HuH-7 (cell line): ENCODE results near the gene KAZN.
"Not testable (repeated sequence)": the region's sequence is repeated elsewhere in the genome, so short reads cannot be mapped to it uniquely, and the experiment has no call there.

Source experiments
- DNase-seq: peaks from one replicate; pipeline ENCODE4 v3.0.0; 2011; ENCODE audit warnings: low spot score

The KAZN gene

GRCh38 chr1:14956579-14957195 lies 358.2 kb downstream of the KAZN start:
- no peak for DNase-seq

- no peak for DNase-seq
Observed at GRCh38 chr1:14957375-14958098, 359.1 kb downstream of the KAZN start.

- no peak for DNase-seq
Observed at GRCh38 chr1:14958249-14959058, 360.0 kb downstream of the KAZN start.

- DNase-seq: no peak
Observed at GRCh38 chr1:14959059-14959694, 360.7 kb downstream of the KAZN start.

- no peak for DNase-seq
Observed at GRCh38 chr1:14961661-14962267, 363.3 kb downstream of the KAZN start.

- DNase-seq: no peak
Observed at GRCh38 chr1:14962407-14962806, 363.9 kb downstream of the KAZN start.

GRCh38 chr1:14963791-14964710 lies 365.6 kb downstream of the KAZN start:
- not testable (repeated sequence) for DNase-seq

- DNase-seq: no peak
Observed at GRCh38 chr1:14964711-14965055, 366.2 kb downstream of the KAZN start.

GRCh38 chr1:14968251-14968851 lies 369.9 kb downstream of the KAZN start:
- DNase-seq: no peak

- no peak for DNase-seq
Observed at GRCh38 chr1:14969006-14969405, 370.5 kb downstream of the KAZN start.

GRCh38 chr1:14970115-14970798 lies 371.8 kb downstream of the KAZN start:
- no peak for DNase-seq

- no peak for DNase-seq
Observed at GRCh38 chr1:14970799-14971141, 372.3 kb downstream of the KAZN start.

- no peak for DNase-seq
Observed at GRCh38 chr1:14971221-14971620, 372.7 kb downstream of the KAZN start.

- DNase-seq: no peak
Observed at GRCh38 chr1:14972107-14972506, 373.6 kb downstream of the KAZN start.

GRCh38 chr1:14973773-14974172 lies 375.3 kb downstream of the KAZN start:
- DNase-seq: no peak

GRCh38 chr1:14974361-14974760 lies 375.9 kb downstream of the KAZN start:
- DNase-seq: no peak

- DNase-seq: no peak
Observed at GRCh38 chr1:14975119-14975518, 376.6 kb downstream of the KAZN start.

GRCh38 chr1:14976256-14976655 lies 377.8 kb downstream of the KAZN start:
- no peak for DNase-seq

- DNase-seq: no peak
Observed at GRCh38 chr1:14977338-14977931, 378.9 kb downstream of the KAZN start.
